Activated CD8-positive, alpha-beta T cell treated with anti-CD3 and anti-CD28 coated beads for 36 hours (primary cell): ENCODE results near the gene PLPP6. TPM values are rescaled to one million over a fixed set of nuclear protein-coding genes. Genes with fewer than 3 reads are reported as not detected.

Source experiments
- ATAC-seq: fragments of 200-7000 bp; cut with Tn5 transposase; one replicate; pipeline ENCODE4 v1.10.0; 2021; ENCODE audit warnings: mild to moderate bottlenecking, moderate library complexity
- CTCF ChIA-PET: fragments of 350-600 bp; sonication (Branson Sonifier 250); formaldehyde crosslinking; loops from one replicate; lab custom pipeline; 2021; ENCODE audit warnings: antibody characterized with exemption; lab: Charles Lee
- POLR2A ChIA-PET: fragments of 350-600 bp; sonication (Branson Sonifier 250); formaldehyde crosslinking; loops from one replicate; lab custom pipeline; 2021; ENCODE audit warnings: antibody characterized with exemption; lab: Charles Lee
- DNase-seq: peaks from one replicate; pipeline ENCODE4 v3.0.0-alpha.2; 2020
- H3K27ac Mint-ChIP-seq: one replicate; pipeline ENCODE4 v1.8.0; 2021; ENCODE audit warnings: mild to moderate bottlenecking, mixed read lengths
- H3K27me3 Mint-ChIP-seq: one replicate; pipeline ENCODE4 v1.8.0; 2021; ENCODE audit warnings: mixed read lengths
- H3K36me3 Mint-ChIP-seq: one replicate; pipeline ENCODE4 v1.8.0; 2021; ENCODE audit warnings: low read depth, mixed read lengths
- H3K4me1 Mint-ChIP-seq: one replicate; pipeline ENCODE4 v1.8.0; 2021; ENCODE audit warnings: low read depth, mixed read lengths
- H3K4me3 Mint-ChIP-seq: one replicate; pipeline ENCODE4 v1.8.0; 2021; ENCODE audit warnings: mild to moderate bottlenecking, moderate library complexity, mixed read lengths
- H3K9me3 Mint-ChIP-seq: one replicate; pipeline ENCODE4 v1.8.0; 2021; ENCODE audit warnings: mixed read lengths
- intact Hi-C: fragments of 100-400 bp; cut with micrococcal nuclease; formaldehyde crosslinking; loops from one replicate; pipeline ENCODE4 v1.10.0; 2022
- total RNA-seq, 2 experiments: library from RNA; stranded (reverse); gene quantifications; one replicate each; pipeline ENCODE4 v1.2.3, GENCODE V29; 2021
- TF ChIP-seq, protein P1 (sequence below): fragments of 200-600 bp; IDR thresholded peaks from one replicate; pipeline ENCODE4 v1.8.0; 2022; ENCODE audit warnings: antibody characterized with exemption, mild to moderate bottlenecking

The PLPP6 gene
- total RNA-seq, 2 experiments from 2014 or later: 2.8 to 3.2 TPM

DNA sequence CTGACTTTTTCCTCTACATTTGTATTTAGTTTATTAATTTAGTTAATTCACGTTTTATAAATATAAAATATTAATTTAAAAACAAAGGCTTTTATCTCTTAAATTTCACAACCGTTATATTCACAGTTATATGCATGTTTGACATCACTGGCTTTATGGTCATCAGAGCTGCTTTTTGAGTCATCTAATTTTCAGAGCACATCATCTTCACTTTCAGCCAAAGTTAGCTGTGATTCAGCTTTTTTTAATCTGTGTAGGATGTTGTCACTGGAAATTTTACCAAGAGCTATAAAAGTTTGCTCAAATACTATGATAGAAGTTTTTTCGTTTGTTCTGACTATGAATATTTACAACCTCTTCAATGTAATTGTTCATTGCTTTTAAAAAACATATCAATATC is 29.7 kb downstream of the PLPP6 start:
- ATAC-seq (peak; percentile 37), DNase-seq (no peak)
- H3K9me3 Mint-ChIP-seq: no peaks in the 10 kb centered on the region
- no peak overlapping the region for H3K27ac Mint-ChIP-seq
- CTCF ChIA-PET: interaction anchor here (1.3 to 1.5 kb wide), 2 partner anchors 10 to 48 kb away, joined by 3 to 5 read pairs; no protein-coding TSS in a partner anchor
- no peaks in the 10 kb centered on the region for H3K27me3 Mint-ChIP-seq
- TF ChIP-seq, protein P1, sequence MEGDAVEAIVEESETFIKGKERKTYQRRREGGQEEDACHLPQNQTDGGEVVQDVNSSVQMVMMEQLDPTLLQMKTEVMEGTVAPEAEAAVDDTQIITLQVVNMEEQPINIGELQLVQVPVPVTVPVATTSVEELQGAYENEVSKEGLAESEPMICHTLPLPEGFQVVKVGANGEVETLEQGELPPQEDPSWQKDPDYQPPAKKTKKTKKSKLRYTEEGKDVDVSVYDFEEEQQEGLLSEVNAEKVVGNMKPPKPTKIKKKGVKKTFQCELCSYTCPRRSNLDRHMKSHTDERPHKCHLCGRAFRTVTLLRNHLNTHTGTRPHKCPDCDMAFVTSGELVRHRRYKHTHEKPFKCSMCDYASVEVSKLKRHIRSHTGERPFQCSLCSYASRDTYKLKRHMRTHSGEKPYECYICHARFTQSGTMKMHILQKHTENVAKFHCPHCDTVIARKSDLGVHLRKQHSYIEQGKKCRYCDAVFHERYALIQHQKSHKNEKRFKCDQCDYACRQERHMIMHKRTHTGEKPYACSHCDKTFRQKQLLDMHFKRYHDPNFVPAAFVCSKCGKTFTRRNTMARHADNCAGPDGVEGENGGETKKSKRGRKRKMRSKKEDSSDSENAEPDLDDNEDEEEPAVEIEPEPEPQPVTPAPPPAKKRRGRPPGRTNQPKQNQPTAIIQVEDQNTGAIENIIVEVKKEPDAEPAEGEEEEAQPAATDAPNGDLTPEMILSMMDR: no peak
- H3K36me3 Mint-ChIP-seq: peaks cover 14% of the 10 kb centered on the region
- intact Hi-C loops: no loop called here
- H3K4me3 Mint-ChIP-seq: no peak overlapping the region
- POLR2A ChIA-PET: interaction anchor here (0.9 to 1.0 kb wide), 2 partner anchors 10 to 54 kb away, joined by 4 read pairs; no protein-coding TSS in a partner anchor
- H3K4me1 Mint-ChIP-seq: peaks cover 46% of the 10 kb centered on the region

DNA sequence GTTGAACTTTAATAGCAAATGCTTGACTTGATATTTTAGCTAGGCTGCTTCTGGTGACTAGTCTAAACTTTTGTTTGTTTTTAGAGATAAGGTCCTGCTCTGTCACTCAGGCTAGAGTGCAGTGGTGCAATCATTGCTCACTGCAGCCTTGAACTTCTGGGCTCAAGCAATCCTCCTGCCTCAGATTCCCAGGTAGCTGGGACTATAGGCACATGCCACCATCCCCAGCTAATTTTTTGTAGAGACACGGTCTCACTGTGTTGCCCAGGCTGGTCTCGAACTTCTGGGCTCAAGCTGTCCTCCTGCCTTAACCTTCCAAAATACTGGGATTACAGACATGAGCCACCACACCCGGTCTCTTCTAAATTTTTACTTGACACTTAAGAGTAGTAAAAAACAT is 38.0 kb downstream of the PLPP6 start:
- H3K27me3 Mint-ChIP-seq: no peaks in the 10 kb centered on the region
- ChIA-PET CTCF (no interaction called here), POLR2A (no interaction called here)
- no peak overlapping the region for H3K27ac Mint-ChIP-seq
- H3K36me3 Mint-ChIP-seq: peaks cover 30% of the 10 kb centered on the region
- DNase-seq: no peak
- H3K4me3 Mint-ChIP-seq: no peak overlapping the region
- TF ChIP-seq, protein P1: no peak
- H3K9me3 Mint-ChIP-seq: no peaks in the 10 kb centered on the region
- ATAC-seq: no peak
- peaks cover 20% of the 10 kb centered on the region for H3K4me1 Mint-ChIP-seq
- intact Hi-C loops: no loop called here

GRCh38 chr9:4700932-4701331 is 38.8 kb downstream of the PLPP6 start:
- H3K4me1 Mint-ChIP-seq: peaks cover 19% of the 10 kb centered on the region
- ChIA-PET CTCF (interaction anchor here (1.5 kb wide), 1 partner anchor 57 kb away, joined by 3 read pairs; no protein-coding TSS in a partner anchor), POLR2A (interaction anchor here (0.9 to 1.2 kb wide), 2 partner anchors 9 to 12 kb away, joined by 3 to 4 read pairs; no protein-coding TSS in a partner anchor)
- H3K9me3 Mint-ChIP-seq: no peaks in the 10 kb centered on the region
- H3K27me3 Mint-ChIP-seq: no peaks in the 10 kb centered on the region
- TF ChIP-seq, protein P1: no peak
- DNase-seq: no peak
- H3K36me3 Mint-ChIP-seq: peaks cover 31% of the 10 kb centered on the region
- H3K4me3 Mint-ChIP-seq: no peak overlapping the region
- H3K27ac Mint-ChIP-seq: no peak overlapping the region
- no peak for ATAC-seq
- intact Hi-C loops: no loop called here

DNA sequence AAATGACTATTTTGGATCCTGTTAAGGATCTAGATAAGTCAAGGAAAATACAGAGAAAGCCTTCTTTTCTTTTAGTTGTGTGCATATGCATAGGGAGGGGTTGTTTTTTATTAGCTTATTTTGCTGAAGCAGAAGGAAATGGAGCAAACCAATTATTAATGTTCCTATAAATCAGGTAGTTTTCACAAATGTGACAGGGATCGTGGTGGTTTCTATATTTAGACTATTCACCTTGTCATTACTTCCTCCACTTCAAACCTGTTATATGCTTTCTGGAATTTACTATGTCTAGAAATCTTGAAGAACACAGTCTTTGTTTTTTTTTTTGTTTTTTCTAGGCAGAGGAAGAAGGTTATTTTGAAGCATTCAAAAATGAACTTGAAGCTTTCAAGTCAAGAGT is 39.4 kb downstream of the PLPP6 start:
- peaks cover 34% of the 10 kb centered on the region for H3K36me3 Mint-ChIP-seq
- no peaks in the 10 kb centered on the region for H3K27me3 Mint-ChIP-seq
- intact Hi-C loops: no loop called here
- H3K9me3 Mint-ChIP-seq: no peaks in the 10 kb centered on the region
- no peak for ATAC-seq
- ChIA-PET CTCF (interaction anchor here (1.5 kb wide), 1 partner anchor 57 kb away, joined by 3 read pairs; no protein-coding TSS in a partner anchor), POLR2A (interaction anchor here (0.9 to 1.2 kb wide), 2 partner anchors 9 to 12 kb away, joined by 3 to 4 read pairs; no protein-coding TSS in a partner anchor)
- DNase-seq: no peak
- peaks cover 18% of the 10 kb centered on the region for H3K4me1 Mint-ChIP-seq
- no peak overlapping the region for H3K4me3 Mint-ChIP-seq
- H3K27ac Mint-ChIP-seq: no peak overlapping the region
- TF ChIP-seq, protein P1: no peak

DNA sequence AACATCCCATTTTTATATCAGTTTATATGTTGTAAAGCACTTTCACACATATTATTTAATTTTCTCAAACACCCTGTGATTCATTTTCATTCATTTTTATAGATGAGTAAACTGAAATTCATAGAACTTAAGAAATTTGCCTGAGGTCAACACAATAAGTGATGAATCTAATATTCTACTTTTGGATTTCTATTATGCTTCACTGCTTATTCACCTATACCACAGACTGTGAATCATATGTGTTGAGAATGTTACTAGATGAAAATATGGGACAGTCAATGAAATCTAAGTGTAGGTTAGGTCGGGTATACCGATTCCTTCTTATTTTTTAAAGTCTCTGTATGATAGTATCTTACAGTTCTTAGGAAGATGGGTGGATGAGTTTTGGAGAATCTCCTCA is 42.0 kb downstream of the PLPP6 start:
- TF ChIP-seq, protein P1: no peak
- Mint-ChIP-seq H3K4me3 (no peak overlapping the region), H3K9me3 (no peaks in the 10 kb centered on the region), H3K27ac (no peak overlapping the region), H3K36me3 (peaks cover 37% of the 10 kb centered on the region), H3K27me3 (no peaks in the 10 kb centered on the region), H3K4me1 (peaks cover 25% of the 10 kb centered on the region)
- CTCF ChIA-PET: interaction anchor here (1.1 kb wide), 1 partner anchor 45 kb away, joined by 3 read pairs; no protein-coding TSS in a partner anchor
- DNase-seq (no peak), ATAC-seq (peak; percentile 45)
- POLR2A ChIA-PET: no interaction called here
- intact Hi-C loops: no loop called here
